ENCODE data around the gene ATP4B. TPM values are rescaled to one million over a fixed set of nuclear protein-coding genes. Genes with fewer than 3 reads are reported as not detected.

ATP4B gene
- polyA plus RNA-seq (2013, experiment 1 of 2; ENCODE audit: insufficient read length): not detected
- polyA plus RNA-seq (2013, experiment 2 of 2; ENCODE audit: insufficient read length): 0.14 TPM

GRCh38 chr13:113657851-113658741, at the start of gene ATP4B:
Gene ATP4B, minus strand, starts transcription at chr13:113658198. Its CDS starts 54 bp downstream, at chr13:113658144.
- no peak for DNase-seq

DNA sequence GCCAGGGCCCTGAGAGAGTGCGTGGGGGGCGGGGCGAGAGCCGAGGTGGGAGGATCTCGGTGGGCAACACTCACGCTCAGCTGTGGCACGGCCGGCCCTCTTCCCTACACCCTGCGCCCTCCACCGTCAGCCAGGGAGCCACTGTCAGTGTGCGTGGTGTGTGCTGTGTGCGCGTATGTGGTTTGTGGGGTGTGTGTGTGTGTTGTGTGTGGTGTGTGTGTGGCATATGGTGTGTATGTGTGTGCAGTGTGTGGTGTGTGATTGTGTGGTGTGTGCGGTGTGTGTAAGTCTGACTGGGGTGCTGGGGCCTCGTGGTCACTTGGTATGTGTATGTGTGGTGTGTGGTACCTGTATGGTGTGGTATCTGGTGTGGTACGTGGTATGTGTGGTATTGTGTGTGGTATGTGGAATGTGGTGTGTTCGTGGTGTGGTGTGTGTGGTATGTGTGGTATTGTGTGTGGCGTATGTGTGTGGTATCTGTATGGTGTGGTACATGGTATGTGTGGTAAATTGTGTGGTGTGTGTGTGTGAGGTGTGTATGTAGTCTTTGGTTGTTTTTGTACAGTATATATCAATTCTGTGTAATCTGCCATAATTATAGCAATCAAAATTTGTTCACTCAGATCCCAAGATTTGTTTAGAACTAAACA, 14.1 kb upstream of the ATP4B start:
- DNase-seq: no peak

DNA sequence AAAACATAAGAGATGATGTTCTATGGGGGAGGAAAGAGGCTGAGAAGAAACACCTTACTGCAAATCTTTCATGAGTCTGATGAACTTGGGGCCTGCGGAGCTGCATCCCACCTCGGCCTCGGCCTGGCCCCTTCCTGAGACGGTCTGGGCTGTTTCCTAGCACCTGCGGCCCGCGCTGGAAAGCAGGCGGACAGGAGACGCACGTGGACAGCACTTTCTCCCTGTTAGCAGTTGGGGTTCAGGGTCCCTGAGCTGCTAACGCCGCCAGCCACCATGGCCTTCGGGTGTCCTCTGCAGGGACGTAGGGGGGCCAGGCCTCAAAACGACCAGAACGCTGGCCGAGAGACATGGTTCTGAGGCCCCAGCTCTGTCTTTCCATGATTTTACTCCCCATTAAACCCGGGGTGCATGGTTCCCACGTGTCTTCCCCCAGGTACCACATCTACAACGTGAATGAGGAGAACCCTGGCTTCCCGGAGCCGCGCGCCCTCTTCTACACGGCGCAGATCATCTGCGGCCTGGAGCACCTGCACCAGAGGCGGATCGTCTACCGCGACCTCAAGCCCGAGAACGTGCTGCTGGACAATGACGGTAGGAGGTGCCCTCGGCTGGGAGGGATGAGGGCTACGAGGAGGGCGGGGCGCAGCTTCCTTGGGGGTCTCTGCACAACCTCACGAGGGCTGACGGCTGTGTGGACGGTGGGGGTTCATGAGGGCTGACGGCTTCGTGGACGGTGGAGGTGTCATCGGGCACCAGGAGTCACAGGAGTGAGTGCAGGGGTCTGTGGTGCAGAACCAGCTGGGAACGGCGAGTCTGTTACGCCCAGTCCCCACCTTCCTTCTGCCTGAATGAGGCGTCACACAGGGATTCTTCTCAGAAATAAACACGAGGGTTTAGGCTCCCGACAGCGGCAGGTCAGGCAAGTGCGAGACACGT, 13.3 kb upstream of the ATP4B start:
- DNase-seq: no peak

GRCh38 chr13:113670541-113670940, 12.5 kb upstream of the ATP4B start:
- DNase-seq: no peak

DNA sequence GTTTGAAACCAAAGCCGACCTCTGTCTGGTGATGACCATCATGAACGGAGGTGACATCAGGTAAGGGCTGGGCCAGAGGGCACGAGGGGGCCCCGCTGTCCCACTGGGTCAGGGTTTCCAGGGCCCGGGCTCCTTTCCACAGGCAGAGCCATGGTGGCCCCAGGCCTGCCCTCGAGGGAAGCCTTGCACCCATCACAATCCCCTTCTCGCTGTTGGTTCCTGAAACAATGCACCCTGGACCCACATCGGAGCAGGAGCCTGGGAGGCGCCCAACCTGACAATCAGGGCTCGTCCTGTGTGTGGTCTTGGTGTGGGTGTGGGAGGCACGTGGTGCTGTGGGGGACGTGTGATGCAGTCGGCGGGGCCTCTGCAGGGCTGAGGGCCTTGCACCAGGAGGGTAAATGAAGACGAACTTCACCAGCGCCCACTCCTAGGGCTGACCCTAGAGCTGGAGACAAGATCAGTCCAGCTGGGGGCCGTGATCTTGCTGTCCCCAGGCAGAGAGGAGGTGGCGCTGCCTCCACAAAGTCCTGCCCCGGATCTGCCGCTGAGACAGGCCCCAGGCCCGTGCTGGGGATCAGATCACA, 11.8 kb upstream of the ATP4B start:
- DNase-seq: no peak

DNA sequence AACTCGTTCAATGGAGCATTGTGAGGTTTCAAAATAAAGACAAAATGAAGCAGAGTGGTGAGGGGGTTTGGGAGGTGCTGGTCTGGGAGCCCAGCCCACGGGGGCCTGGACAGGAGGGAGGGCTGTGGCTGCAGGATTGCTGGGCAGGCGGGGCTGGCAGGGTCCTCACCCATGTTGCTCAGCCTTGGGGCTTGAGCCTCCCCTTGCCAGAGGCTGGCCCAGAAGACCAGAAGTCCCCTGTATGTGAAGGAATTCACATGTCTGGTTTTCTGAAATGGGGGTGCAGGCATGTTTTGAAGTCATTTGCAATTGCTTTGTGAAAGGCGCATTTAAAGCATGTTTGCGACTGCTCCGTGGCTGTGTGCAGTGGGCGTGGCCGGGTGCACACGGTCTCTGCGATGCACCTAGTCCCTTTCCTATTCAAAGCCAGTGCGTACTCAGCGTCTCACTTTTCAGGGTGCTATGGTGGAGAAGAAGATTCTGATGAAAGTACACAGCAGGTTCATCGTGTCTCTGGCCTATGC, 11.3 kb upstream of the ATP4B start:
- DNase-seq: no peak

GRCh38 chr13:113668491-113668971, 10.5 kb upstream of the ATP4B start:
- no peak for DNase-seq

DNA sequence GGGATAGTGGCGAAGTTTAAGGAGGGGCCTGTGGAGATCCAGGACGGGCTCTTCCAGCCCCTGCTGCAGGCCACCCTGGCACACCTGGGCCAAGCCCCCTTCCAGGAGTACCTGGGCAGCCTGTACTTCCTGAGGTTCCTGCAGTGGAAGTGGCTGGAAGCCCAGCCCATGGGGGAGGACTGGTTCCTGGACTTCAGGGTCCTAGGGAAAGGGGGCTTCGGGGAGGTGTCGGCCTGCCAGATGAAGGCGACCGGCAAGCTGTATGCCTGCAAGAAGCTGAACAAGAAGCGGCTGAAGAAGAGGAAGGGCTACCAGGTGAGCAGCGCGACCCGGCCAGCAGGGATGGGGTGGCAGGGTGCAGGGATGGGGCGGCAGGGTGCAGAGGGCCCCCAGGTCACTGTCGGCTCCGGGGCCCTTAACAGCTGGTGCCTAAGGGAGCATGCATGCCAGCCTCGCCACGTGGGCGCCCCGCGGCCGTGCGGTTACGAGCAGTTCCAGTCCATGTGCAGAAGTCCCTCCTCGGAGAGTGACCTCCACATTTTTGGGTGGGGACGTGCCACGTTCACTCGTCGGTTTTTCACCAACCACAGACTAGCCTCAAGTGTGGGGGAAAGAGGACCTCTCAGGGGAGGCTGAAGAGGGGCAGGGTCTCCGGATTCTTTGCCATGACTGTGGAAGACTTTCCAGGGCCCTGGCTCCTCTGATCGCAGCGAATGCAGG, 9.9 kb upstream of the ATP4B start:
- DNase-seq: no peak

DNA sequence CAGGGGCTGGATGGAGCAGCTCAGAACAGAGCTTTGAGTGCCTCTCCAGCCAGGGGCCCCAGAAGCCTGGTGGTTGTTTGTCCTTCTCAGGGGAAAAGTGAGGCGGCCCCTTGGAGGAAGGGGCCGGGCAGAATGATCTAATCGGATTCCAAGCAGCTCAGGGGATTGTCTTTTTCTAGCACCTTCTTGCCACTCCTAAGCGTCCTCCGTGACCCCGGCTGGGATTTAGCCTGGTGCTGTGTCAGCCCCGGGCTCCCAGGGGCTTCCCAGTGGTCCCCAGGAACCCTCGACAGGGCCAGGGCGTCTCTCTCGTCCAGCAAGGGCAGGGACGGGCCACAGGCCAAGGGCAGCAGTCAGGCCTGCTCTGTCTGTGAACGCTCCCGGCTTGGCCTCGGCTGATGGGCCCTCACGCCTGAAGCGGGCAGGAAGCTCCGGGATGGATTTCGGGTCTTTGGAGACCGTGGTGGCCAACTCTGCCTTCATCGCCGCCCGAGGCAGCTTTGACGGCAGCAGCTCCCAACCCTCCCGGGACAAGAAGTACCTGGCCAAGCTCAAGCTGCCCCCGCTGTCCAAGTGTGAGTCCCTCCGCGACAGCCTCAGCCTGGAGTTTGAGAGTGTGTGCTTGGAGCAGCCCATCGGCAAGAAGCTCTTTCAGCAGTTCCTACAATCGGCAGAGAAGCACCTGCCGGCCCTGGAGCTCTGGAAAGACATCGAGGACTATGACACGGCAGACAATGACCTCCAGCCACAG, 9.1 kb upstream of the ATP4B start, which contains the start of gene GRK1:
Gene GRK1 (plus strand): TSS at position 269 of the 751 bp plus-strand sequence. CDS start 168 bp downstream, at position 437.
- no peak for DNase-seq

GRCh38 chr13:113666329-113666670, 8.3 kb upstream of the ATP4B start:
- DNase-seq: no peak

DNA sequence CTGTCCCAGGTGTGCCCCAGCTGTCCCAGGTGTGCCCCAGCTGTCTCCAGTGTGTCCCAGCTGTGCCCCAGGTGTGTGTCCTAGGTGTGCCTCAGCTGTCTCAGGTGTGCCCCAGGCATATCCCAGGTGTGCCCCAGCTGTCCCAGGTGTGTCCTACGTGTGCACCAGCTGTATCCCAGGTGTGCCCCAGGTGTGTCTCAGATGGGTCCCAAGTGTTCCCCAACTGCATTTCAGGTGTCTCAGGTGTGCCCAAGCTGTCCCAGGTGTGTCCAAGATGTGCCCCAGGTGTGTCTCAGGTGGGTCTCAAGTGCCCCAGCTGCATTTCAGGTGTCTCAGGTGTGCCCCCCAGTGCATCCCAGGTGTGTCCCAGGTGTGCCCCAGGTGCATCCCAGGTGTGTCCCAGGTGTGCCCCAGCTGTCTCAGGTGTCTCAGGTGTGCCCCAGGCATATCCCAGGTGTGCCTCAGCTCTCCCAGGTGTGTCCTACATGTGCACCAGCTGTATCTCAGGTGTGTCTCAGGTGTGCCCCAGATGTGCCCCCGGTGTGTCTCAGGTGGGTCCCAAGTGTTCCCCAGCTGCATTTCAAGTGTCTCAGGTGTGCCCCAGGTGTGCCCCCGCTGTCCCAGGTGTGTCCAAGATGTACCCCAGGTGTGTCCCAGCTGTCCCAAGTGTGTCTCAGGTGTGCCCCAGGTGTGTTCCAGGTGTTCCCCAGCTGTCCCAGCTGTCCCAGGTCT, 7.8 kb upstream of the ATP4B start:
- DNase-seq: no peak

- no peak for DNase-seq
Observed at GRCh38 chr13:113664751-113665596, 7.0 kb upstream of the ATP4B start.

DNA sequence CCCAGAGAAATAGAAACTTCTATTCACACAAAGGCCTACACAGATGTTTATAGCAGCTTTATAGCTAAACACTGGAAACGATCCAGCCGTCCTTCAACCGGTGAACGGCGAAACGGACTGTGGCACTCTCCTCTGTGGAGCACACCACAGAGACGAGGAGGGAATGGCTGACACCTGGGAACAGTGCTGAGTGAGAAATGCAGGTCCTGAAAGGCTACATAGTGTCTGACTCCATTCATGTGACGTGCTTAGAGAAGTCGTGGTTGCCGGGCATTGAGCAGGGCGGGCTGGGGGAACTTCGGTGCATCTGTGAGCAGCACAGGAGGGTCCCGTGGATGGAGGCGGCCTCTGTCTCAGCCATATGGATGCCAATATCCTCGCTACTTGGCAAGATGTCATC, 5.9 kb upstream of the ATP4B start:
- DNase-seq: no peak

DNA sequence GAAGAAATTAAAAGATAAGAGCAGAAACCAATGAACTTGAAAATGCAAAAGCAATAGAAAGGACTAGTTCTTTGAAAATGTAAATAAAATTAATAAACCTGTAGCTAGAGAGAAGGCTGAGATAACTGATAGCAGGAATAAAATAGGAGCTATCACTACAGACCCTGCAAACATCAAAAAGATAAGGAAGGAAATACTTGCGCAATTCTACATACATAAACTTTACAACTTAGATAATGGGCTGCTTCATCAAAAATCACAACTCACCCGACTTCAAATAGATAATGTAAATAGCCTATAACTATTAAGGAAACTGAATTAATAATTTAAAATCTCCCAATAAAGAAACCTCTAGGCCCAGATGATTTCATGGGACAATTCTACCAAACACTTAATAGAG, 3.5 kb upstream of the ATP4B start:
- DNase-seq: no peak

GRCh38 chr13:113660066-113660465, 2.1 kb upstream of the ATP4B start:
- DNase-seq: no peak

- DNase-seq: no peak
Observed at GRCh38 chr13:113659337-113659736, 1.3 kb upstream of the ATP4B start.

DNA sequence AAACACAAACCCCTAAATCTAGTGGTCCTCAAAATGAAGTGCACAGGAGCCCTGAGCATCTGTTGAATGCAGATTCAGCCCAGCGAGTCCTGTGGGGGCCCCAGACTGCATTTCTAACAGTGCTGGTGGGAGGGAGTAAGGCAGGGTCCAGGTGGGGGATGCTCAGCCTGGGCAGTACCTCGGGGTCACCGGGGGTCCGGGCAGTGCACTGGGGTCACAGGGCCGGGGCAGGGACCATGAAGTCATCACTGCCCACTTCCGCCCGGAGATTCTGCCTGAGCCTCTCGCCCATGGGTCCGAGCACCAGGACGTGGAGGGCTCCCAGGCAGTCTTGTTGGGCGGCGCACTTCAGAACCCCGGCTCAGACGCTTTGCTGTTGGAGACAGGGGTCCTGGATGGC, 838 bp upstream of the ATP4B start:
- DNase-seq: no peak

- DNase-seq: no peak
Observed at GRCh38 chr13:113656831-113657671, 947 bp downstream of the ATP4B start.

Data from fibroblast of skin of back (primary cell).